ENCODE results near the gene GSTK1.

GRCh38 chr7:143244321-143244720, 18.9 kb upstream of the GSTK1 start:
- TF ChIP-seq CTCF (conservative IDR thresholded peaks at IDR 0.05; ENCODE audit: low read length) (no peak), EZH2phosphoT487 (IDR thresholded peaks at IDR 0.05; ENCODE audit: borderline replicate concordance) (no peak)
